WTC11 (cell line): ENCODE data around the gene MACF1. TPM values are rescaled to one million over a fixed set of nuclear protein-coding genes. Genes with fewer than 3 reads are reported as not detected.

Experiments used
- ATAC-seq: fragments of 200-7000 bp; cut with Tn5 transposase; 2 replicates; pipeline ENCODE4 v1.10.0; 2021; ENCODE audit warnings: mild to moderate bottlenecking, moderate library complexity
- CTCF ChIA-PET: fragments of 300-600 bp; sonication (Branson Sonifier 250); formaldehyde crosslinking; loops from one replicate; lab custom pipeline; 2021; ENCODE audit warnings: antibody characterized with exemption; lab: Charles Lee
- POLR2A ChIA-PET: fragments of 350-600 bp; sonication (Branson Sonifier 250); formaldehyde crosslinking; loops from one replicate; lab custom pipeline; 2021; ENCODE audit warnings: antibody characterized with exemption; lab: Charles Lee
- DNase-seq: peaks from one replicate; pipeline ENCODE4 v3.0.0; 2021; ENCODE audit warnings: low spot score
- H3K27ac Mint-ChIP-seq: 2 replicates; pipeline ENCODE4 v1.8.0; 2021; ENCODE audit warnings: mixed read lengths
- H3K27me3 Mint-ChIP-seq: 2 replicates; pipeline ENCODE4 v1.8.0; 2021; ENCODE audit warnings: low read depth, mild to moderate bottlenecking, moderate library complexity, mixed read lengths
- H3K36me3 Mint-ChIP-seq: 2 replicates; pipeline ENCODE4 v1.8.0; 2021; ENCODE audit warnings: mixed read lengths
- H3K4me1 Mint-ChIP-seq: 2 replicates; pipeline ENCODE4 v1.8.0; 2022; ENCODE audit warnings: mixed read lengths
- H3K4me3 Mint-ChIP-seq: 2 replicates; pipeline ENCODE4 v1.8.0; 2021; ENCODE audit warnings: mild to moderate bottlenecking, moderate library complexity, mixed read lengths
- H3K9me3 Mint-ChIP-seq: 2 replicates; pipeline ENCODE4 v1.8.0; 2021; ENCODE audit warnings: mixed read lengths
- ATF1 ChIP-seq: sonication (generic); formaldehyde crosslinking; IDR thresholded peaks from 2 replicates; pipeline ENCODE4 v1.8.1; 2023; ENCODE audit warnings: mild to moderate bottlenecking, moderate library complexity, missing genetic modification reagents
- CREB1 ChIP-seq: sonication (generic); formaldehyde crosslinking; IDR thresholded peaks from 2 replicates; pipeline ENCODE4 v1.8.0; 2023; ENCODE audit warnings: mild to moderate bottlenecking, missing genetic modification reagents
- ESRRA ChIP-seq: sonication (generic); formaldehyde crosslinking; IDR thresholded peaks from 2 replicates; pipeline ENCODE4 v1.8.1; 2022; ENCODE audit warnings: mild to moderate bottlenecking, missing genetic modification reagents, borderline replicate concordance
- ETV6 ChIP-seq: sonication (generic); formaldehyde crosslinking; IDR thresholded peaks from 2 replicates; pipeline ENCODE4 v1.8.1; 2022; ENCODE audit warnings: mild to moderate bottlenecking, missing genetic modification reagents
- GABPB1 ChIP-seq: sonication (generic); formaldehyde crosslinking; IDR thresholded peaks from 2 replicates; pipeline ENCODE4 v1.8.1; 2023; ENCODE audit warnings: mild to moderate bottlenecking, missing genetic modification reagents
- JAZF1 ChIP-seq: fragments of 250-450 bp; sonication (Bioruptor Pico); IDR thresholded peaks from 2 replicates; pipeline ENCODE4 v1.9.0; 2021; ENCODE audit warnings: moderate library complexity, mild to moderate bottlenecking, inconsistent platforms
- NFE2L1 ChIP-seq: sonication (generic); formaldehyde crosslinking; IDR thresholded peaks from 2 replicates; pipeline ENCODE4 v1.8.1; 2023; ENCODE audit warnings: missing genetic modification reagents
- OVOL2 ChIP-seq: fragments of 250-450 bp; sonication (Bioruptor Pico); IDR thresholded peaks from 2 replicates; pipeline ENCODE4 v1.9.0; 2021; ENCODE audit warnings: mild to moderate bottlenecking, borderline replicate concordance
- SMAD3 ChIP-seq: sonication (generic); formaldehyde crosslinking; IDR thresholded peaks from 2 replicates; pipeline ENCODE4 v1.8.0; 2022; ENCODE audit warnings: missing genetic modification reagents, mild to moderate bottlenecking, borderline replicate concordance
- SMAD4 ChIP-seq: sonication (generic); formaldehyde crosslinking; IDR thresholded peaks from 2 replicates; pipeline ENCODE4 v1.8.0; 2022; ENCODE audit warnings: mild to moderate bottlenecking, missing genetic modification reagents
- SP1 ChIP-seq: sonication (generic); formaldehyde crosslinking; conservative IDR thresholded peaks from 2 replicates; pipeline ENCODE4 v1.8.1; 2022; ENCODE audit warnings: missing genetic modification reagents
- TEAD4 ChIP-seq: sonication (generic); formaldehyde crosslinking; IDR thresholded peaks from 2 replicates; pipeline ENCODE4 v1.8.0; 2022; ENCODE audit warnings: mild to moderate bottlenecking, missing genetic modification reagents
- TP53 ChIP-seq: sonication (generic); formaldehyde crosslinking; IDR thresholded peaks from 2 replicates; pipeline ENCODE4 v1.8.1; 2023; ENCODE audit warnings: mild to moderate bottlenecking, missing genetic modification reagents
- ZNF232 ChIP-seq: sonication (generic); formaldehyde crosslinking; IDR thresholded peaks from 2 replicates; pipeline ENCODE4 v1.8.0; 2022; ENCODE audit warnings: mild to moderate bottlenecking, missing genetic modification reagents
- ZNF416 ChIP-seq: fragments of 250-450 bp; sonication (Bioruptor Pico); IDR thresholded peaks from 2 replicates; pipeline ENCODE4 v1.9.0; 2021; ENCODE audit warnings: mild to moderate bottlenecking, inconsistent platforms
- total RNA-seq: library from RNA; stranded (reverse); gene quantifications from 3 replicates; pipeline ENCODE4 v1.2.3, GENCODE V29; 2021
- TF ChIP-seq, protein P1 (sequence below): sonication (generic); formaldehyde crosslinking; IDR thresholded peaks from 2 replicates; pipeline ENCODE4 v1.8.0; 2023; ENCODE audit warnings: missing genetic modification reagents
- TF ChIP-seq, protein P2 (sequence below): sonication (generic); formaldehyde crosslinking; conservative IDR thresholded peaks from 2 replicates; pipeline ENCODE4 v1.8.1; 2023; ENCODE audit warnings: mild to moderate bottlenecking, low read depth, missing genetic modification reagents, moderate library complexity
- TF ChIP-seq, protein P3 (sequence below): sonication (generic); formaldehyde crosslinking; IDR thresholded peaks from 2 replicates; pipeline ENCODE4 v1.8.1; 2023; ENCODE audit warnings: mild to moderate bottlenecking, missing genetic modification reagents
- TF ChIP-seq, protein P4 (sequence below): fragments of 250-450 bp; sonication (Bioruptor Pico); IDR thresholded peaks from 2 replicates; pipeline ENCODE4 v2.1.2; 2022; ENCODE audit warnings: mild to moderate bottlenecking, moderate library complexity
- TF ChIP-seq, protein P5 (sequence below): sonication (generic); formaldehyde crosslinking; IDR thresholded peaks from 2 replicates; pipeline ENCODE4 v1.8.1; 2022; ENCODE audit warnings: low read depth, missing genetic modification reagents, borderline replicate concordance

Gene MACF1
- total RNA-seq, 1 experiment from 2014 or later: 327 TPM

DNA sequence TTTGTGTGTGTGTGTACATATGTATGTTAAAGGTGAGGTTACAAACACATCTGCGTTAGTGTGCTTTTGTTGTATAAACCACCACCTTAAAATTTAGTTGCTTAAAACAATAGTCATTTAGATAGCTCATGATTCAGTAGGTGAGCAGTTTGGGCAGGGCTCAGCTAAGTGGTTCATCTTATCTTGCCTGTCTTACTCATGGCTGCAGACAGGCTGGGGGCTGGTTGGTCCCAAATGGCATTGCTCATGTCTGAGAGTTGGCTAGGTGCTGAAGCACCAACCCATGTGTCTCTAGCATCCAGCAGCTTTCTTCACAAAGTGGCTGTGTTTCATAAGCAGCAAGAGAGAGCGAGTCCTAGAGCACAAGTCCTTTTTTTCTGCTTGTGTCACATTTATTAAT lies 91.4 kb downstream of the MACF1 start:
- Mint-ChIP-seq H3K36me3 (peaks cover 81% of the 10 kb centered on the region), H3K9me3 (no peaks in the 10 kb centered on the region), H3K4me1 (no peaks in the 10 kb centered on the region), H3K27ac (peak overlapping the region; percentile 63; the same call in 1 of the 2 replicates), H3K4me3 (no peak overlapping the region), H3K27me3 (no peaks in the 10 kb centered on the region)
- ChIA-PET CTCF (no interaction called here), POLR2A (no interaction called here)
- TF ChIP-seq, protein P1, sequence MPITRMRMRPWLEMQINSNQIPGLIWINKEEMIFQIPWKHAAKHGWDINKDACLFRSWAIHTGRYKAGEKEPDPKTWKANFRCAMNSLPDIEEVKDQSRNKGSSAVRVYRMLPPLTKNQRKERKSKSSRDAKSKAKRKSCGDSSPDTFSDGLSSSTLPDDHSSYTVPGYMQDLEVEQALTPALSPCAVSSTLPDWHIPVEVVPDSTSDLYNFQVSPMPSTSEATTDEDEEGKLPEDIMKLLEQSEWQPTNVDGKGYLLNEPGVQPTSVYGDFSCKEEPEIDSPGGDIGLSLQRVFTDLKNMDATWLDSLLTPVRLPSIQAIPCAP: no peak
- TF ChIP-seq TP53 (CRISPR knock-in tag) (no peak), ESRRA (CRISPR knock-in tag) (no peak)
- TF ChIP-seq, protein P2, sequence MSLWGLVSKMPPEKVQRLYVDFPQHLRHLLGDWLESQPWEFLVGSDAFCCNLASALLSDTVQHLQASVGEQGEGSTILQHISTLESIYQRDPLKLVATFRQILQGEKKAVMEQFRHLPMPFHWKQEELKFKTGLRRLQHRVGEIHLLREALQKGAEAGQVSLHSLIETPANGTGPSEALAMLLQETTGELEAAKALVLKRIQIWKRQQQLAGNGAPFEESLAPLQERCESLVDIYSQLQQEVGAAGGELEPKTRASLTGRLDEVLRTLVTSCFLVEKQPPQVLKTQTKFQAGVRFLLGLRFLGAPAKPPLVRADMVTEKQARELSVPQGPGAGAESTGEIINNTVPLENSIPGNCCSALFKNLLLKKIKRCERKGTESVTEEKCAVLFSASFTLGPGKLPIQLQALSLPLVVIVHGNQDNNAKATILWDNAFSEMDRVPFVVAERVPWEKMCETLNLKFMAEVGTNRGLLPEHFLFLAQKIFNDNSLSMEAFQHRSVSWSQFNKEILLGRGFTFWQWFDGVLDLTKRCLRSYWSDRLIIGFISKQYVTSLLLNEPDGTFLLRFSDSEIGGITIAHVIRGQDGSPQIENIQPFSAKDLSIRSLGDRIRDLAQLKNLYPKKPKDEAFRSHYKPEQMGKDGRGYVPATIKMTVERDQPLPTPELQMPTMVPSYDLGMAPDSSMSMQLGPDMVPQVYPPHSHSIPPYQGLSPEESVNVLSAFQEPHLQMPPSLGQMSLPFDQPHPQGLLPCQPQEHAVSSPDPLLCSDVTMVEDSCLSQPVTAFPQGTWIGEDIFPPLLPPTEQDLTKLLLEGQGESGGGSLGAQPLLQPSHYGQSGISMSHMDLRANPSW (CRISPR knock-in tag): no peak
- ATAC-seq: no peak
- no peak for DNase-seq

DNA sequence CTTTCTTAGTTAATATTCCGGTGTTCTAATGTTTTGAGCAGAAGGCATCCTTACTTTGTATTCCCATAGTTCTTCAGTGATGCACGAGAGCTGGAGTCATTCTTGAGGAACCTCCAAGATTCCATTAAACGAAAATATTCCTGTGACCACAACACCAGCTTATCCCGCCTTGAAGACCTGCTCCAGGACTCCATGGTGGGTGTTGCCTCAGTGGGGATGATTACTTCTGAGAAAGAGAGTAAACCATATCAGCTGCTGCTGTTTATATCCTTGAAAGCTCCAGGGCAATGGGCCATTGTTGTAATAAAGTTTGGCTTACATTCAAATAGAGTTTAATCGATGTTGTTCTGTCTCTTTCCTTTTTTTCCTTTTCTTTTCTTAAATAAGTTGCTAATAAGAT lies 93.1 kb downstream of the MACF1 start:
- ChIA-PET POLR2A (no interaction called here), CTCF (no interaction called here)
- no peak for TF ChIP-seq JAZF1 (CRISPR knock-in tag)
- TF ChIP-seq ETV6: no peak
- TF ChIP-seq CREB1 (CRISPR knock-in tag): no peak
- no peak for TF ChIP-seq SP1 (CRISPR knock-in tag)
- TF ChIP-seq, protein P3, sequence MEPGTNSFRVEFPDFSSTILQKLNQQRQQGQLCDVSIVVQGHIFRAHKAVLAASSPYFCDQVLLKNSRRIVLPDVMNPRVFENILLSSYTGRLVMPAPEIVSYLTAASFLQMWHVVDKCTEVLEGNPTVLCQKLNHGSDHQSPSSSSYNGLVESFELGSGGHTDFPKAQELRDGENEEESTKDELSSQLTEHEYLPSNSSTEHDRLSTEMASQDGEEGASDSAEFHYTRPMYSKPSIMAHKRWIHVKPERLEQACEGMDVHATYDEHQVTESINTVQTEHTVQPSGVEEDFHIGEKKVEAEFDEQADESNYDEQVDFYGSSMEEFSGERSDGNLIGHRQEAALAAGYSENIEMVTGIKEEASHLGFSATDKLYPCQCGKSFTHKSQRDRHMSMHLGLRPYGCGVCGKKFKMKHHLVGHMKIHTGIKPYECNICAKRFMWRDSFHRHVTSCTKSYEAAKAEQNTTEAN (CRISPR knock-in tag): no peak
- no peak for TF ChIP-seq GABPB1 (CRISPR knock-in tag)
- no peak for TF ChIP-seq SMAD4 (CRISPR knock-in tag)
- no peak for TF ChIP-seq ZNF232
- TF ChIP-seq ZNF416 (CRISPR knock-in tag): no peak
- no peak for TF ChIP-seq OVOL2 (CRISPR knock-in tag)
- no peak for TF ChIP-seq ATF1 (CRISPR knock-in tag)
- TF ChIP-seq TP53 (CRISPR knock-in tag): no peak
- TF ChIP-seq, protein P4, sequence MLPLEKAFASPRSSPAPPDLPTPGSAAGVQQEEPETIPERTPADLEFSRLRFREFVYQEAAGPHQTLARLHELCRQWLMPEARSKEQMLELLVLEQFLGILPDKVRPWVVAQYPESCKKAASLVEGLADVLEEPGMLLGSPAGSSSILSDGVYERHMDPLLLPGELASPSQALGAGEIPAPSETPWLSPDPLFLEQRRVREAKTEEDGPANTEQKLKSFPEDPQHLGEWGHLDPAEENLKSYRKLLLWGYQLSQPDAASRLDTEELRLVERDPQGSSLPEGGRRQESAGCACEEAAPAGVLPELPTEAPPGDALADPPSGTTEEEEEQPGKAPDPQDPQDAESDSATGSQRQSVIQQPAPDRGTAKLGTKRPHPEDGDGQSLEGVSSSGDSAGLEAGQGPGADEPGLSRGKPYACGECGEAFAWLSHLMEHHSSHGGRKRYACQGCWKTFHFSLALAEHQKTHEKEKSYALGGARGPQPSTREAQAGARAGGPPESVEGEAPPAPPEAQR (CRISPR knock-in tag): no peak
- TF ChIP-seq NFE2L1 (CRISPR knock-in tag): no peak
- TF ChIP-seq, protein P5, sequence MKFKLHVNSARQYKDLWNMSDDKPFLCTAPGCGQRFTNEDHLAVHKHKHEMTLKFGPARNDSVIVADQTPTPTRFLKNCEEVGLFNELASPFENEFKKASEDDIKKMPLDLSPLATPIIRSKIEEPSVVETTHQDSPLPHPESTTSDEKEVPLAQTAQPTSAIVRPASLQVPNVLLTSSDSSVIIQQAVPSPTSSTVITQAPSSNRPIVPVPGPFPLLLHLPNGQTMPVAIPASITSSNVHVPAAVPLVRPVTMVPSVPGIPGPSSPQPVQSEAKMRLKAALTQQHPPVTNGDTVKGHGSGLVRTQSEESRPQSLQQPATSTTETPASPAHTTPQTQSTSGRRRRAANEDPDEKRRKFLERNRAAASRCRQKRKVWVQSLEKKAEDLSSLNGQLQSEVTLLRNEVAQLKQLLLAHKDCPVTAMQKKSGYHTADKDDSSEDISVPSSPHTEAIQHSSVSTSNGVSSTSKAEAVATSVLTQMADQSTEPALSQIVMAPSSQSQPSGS (CRISPR knock-in tag): no peak
- TF ChIP-seq, protein P1: no peak
- TF ChIP-seq SMAD3: no peak
- no peak for TF ChIP-seq TEAD4 (CRISPR knock-in tag)
- no peak overlapping the region for H3K4me3 Mint-ChIP-seq
- H3K4me1 Mint-ChIP-seq: no peaks in the 10 kb centered on the region
- H3K27me3 Mint-ChIP-seq: no peaks in the 10 kb centered on the region
- DNase-seq (no peak), ATAC-seq (no peak)
- H3K27ac Mint-ChIP-seq: peak overlapping the region; percentile 57; the same call in 1 of the 2 replicates
- no peaks in the 10 kb centered on the region; the same call in 1 of the 2 replicates for H3K9me3 Mint-ChIP-seq
- peaks cover 80% of the 10 kb centered on the region for H3K36me3 Mint-ChIP-seq
